Activated CD4-positive, alpha-beta T cell treated with anti-CD3 and anti-CD28 coated beads for 1 hour (primary cell): ENCODE measurements around the gene KIAA0930.

ENCODE experiments used
- DNase-seq: peaks from one replicate; pipeline ENCODE4 v3.0.0-alpha.2; 2020

Gene KIAA0930

DNA sequence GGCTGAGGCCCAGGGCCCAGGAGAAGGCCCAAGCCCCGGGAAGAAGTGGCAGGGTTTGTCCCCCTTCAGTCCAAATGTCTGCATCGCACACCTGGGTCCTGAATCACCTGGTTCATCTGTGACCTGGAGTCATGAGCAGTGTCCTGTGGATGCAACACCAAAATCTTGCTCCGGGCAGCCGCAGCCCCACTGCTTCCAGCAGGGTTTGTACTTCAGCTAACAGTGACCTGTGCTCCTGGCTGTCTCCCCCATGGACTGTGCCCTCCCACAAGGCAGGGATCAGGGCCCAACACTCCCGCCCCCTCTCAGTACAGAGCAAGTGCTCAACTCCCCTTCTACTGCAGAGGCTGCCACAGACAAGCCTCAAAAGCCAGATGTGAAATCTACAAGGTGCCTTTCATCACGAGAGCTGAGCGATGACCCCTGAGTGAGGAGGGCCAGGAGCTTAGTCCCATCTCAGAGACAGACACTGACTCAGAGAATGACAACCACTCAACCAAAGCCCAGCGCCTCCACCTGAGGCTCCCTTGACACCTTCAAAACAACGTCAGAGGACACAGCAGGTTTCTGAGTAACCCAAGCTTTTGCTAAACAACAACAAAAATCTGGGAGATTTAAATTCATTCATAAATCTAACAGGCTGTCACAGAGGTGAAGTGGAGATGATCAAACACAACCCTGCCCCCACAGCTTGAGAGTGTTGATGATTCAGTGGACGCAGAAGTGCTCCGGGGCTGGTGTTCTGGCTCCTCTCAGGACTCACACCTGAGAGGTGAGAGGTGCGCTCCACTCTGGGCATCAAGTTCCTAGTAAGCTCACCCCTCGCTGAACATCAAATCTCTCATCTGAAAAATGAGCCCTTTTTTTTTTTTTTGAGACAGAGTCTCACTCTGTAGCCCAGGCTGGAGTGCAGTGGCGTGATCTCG is 3.4 kb downstream of the KIAA0930 start:
- no peak for DNase-seq

DNA sequence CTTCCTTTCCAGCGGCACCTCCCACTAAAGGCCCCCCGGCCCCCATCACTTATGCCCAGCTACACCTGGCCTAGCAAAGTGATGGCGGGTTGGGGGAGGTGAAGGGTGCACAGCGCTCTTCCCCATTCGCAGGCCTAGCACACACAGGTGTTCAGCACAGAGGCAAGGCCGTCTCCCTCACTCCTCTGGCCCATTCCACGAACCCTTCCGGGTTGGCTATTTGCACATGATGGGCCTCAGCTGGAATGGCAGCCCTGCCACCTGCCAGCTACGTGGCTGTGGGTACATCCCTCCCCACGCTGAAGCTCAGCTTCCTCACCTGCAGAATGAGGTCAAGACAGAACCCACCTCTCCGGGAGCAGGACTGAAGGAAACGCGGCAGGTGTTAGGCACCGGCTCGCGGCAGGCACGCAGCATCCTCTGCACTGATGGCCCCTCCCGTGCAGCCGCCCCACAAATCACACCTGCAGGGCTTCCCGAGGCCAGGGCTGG is 4.8 kb downstream of the KIAA0930 start:
- no peak for DNase-seq

DNA sequence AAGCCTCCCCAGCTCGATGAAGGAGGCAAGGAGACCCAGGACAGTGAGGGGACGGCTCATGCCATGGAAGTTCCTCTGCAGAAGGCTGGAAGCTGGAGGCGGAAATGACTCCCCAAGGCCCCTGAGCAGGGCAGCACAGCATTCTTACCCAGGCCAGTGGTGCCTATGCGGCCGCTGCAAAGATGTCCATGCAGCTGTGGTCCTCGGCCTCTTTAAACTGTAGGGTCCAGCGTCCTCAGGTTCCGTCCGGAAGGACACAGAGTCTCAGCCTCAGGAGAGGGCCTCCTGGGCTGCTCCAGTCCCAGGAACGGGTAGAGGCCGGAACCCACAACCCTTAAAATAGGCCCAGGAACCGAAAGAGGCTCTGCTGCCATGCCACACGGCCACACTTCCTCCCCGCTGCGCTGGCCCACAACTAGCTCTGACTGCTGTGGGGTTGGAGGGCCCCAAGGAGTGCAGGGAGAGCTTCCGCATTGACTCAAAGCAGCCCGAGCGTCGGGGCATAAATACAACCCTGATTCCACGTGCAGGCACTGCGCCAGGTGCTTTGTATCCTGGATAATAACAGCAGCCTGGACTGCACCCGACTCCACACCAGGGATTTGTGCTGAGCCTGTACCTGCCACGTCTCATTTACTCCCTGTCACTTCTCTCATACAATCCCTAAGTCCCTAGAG is 5.5 kb downstream of the KIAA0930 start:
- DNase-seq: no peak

DNA sequence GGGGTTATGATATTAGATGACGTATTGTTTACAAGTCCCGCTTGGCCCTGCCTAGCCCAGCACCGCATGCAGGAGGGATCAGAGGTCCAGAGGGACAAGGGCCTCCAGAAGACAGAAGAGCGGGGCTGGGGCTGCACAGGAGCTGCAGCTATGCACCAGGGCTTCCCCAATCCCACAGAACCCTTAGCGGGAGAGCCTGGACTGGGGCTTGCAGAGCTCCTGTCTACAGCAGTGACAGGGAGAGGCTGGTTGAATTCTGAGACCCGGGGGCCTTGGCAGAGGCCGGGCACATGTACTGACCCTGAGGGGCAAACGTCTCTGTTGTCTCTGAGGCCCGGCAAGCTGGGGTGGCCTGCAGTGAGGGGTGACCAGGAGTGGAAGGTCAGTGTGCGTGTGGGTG is 6.9 kb downstream of the KIAA0930 start:
- DNase-seq: no peak

DNA sequence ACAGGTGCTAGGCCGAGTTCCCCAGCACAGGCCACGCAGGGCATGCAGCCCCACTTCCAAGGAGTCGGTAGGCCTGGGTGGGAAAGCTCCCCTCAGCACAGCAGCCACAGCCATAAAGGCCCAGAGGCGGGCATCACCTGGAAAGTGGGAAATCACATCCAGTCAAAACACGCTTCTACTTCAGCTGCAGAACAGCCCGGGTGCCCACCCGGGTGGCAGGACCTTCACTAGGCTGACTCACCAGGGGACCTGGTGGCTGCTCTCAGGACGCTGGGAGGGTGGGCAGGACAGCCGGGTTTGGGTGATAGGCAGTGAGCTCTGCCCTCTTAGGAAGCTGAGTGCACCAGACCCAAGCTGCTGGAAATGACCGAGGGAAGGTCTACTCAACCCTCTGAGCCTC is 7.3 kb downstream of the KIAA0930 start:
- no peak for DNase-seq

DNA sequence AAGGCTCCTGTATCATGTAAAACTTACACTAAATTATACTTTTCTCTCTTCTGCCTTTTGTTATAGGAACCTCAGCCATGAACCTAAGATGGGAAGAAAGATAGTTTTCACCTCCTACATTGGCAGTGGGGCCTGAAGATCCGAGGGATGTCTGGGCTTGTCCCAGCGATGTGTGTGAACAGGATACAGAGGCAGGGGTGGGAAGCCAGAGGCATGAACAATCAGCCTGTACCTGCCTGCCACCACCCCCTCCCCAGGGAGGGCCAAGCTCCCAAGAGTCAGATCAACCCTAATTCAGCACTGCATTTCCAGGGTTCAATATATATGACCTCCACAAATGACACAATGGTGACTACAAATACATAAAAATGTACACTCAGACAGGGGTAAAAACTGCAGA is 9.4 kb downstream of the KIAA0930 start:
- no peak for DNase-seq

DNA sequence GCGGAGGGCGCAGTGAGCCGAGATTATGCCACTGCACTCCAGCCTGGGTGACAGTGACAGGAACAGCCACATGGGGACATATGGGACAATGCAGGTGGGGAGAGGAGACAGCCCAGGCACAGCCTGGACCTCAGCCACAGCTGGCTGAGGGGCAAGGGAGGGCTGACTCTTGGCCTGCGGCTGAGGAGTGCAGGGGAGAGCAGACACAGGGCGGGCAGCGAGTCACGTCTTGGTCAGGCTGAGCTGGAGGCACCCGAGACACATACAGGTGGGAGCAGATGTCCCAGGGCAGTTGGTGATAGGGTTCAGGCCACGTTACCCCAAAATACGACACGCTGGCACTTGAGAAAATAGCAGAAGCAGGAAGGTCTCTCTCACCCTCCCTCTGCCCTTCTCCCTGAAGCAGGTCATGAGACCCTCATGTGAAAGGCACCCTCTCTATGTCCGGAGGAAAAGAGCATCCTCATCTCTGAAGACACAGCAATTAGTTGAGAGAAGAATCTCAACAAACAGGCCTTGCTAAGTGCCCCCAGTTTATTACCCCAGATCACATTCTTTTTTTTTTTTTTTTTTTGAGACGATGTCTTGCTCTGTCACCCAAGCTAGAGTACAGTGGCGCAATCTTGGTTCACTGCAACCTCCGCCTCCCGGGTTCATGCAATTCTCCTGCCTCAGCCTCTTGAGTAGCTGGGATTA is 10.5 kb downstream of the KIAA0930 start:
- no peak for DNase-seq

DNA sequence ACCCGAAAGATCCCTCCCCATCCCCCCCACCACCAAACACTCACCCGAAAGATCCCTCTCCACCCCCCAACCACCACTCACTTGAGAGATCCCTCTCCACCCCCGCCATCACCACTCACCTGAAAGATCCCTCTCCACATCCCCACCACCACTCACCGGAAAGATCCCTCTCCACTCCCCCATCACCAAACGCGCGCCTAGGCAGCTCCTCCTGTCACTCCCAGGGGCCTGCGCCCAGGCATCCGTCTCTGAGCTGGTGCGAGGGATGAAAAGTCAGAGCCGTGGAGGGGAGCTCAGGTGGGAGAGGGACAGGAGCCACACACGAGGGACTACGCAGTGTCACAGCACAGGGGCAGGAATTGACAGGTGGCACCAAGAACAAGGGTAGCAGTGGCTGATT is 11.5 kb downstream of the KIAA0930 start:
- no peak for DNase-seq

DNA sequence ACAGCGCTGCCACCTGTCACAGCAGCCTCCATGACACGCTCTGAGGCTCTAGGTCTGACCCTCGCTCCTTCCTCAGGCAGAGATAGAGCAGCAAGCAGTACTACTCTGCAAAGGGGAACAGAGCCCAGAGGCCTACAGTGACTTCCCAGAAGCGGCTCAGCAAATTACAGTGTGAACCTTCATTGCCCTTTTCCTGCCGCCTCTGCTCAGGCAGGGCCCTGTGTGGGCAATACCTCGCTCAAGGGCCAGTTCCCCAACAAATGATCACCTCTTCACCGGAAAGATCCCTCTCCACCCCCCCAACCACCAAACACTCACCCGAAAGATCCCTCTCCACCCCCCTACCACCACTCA is 12.3 kb downstream of the KIAA0930 start:
- DNase-seq: no peak

DNA sequence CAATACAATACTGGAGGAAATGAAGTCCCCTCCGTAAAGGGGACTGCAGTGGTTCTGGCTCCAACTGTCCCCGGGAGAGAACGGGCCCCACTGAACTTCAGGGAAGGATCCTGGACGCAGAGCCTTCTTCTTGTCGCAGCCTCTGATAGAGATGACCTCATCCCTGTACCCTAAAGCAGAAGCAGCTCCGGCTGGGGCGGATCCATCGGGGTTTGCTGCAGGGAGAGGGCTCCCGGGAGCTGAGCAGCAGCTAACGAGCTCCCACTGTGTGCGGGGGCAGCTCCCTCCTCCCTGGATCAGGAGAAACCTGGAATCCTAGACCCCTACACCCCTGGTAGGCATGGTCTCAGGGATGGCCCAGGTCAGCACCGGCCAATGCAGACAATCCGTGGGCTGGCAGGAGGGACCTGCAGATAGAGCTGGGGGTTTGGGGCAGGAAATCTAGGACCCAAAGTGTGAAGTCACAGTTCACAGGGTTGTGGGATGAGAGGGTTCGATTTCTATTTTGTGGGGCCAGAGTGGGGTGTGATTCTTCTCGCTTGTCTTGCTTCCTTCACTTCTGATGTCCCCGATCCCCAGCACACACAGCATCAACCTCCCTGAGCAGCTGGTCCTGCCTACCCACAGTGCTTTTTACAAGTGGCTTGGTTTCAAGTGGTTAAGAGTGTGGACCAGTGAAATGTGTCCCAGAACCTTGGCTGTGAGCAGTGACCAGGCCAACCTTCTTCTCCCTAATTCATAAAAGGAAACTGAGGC is 12.9 kb downstream of the KIAA0930 start:
- DNase-seq: no peak

DNA sequence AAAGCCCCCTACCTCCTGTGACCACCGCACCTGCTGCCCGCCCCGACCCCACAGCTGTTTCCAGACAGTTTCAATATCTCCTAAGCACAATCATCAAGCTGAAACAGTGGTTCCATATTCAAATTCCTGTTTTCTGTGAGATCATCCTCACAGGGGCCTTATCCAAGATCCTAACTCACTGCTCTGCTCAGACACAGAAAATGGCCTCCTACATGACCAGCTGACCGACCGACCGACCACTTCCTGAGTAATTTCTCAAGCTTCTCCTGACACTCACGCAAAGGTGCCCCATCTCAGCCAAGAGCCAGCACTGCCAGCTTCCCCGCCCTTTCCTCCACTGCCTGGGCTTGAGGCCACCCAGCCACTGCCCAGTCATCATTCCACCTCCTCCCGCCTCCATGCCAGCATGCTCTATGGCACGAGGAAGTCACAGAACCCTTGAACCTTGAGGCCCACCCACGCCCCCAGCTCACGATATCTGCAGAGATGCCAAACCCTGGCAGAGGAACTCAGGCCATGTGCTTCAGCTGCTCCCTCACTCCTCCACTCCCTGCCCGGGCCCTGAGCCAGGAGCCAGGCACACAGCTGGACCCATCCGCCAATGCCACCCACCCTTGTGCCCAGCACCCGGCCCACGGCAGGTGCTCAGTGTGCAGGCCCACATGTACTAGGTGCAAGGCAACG is 14.0 kb downstream of the KIAA0930 start:
- no peak for DNase-seq

DNA sequence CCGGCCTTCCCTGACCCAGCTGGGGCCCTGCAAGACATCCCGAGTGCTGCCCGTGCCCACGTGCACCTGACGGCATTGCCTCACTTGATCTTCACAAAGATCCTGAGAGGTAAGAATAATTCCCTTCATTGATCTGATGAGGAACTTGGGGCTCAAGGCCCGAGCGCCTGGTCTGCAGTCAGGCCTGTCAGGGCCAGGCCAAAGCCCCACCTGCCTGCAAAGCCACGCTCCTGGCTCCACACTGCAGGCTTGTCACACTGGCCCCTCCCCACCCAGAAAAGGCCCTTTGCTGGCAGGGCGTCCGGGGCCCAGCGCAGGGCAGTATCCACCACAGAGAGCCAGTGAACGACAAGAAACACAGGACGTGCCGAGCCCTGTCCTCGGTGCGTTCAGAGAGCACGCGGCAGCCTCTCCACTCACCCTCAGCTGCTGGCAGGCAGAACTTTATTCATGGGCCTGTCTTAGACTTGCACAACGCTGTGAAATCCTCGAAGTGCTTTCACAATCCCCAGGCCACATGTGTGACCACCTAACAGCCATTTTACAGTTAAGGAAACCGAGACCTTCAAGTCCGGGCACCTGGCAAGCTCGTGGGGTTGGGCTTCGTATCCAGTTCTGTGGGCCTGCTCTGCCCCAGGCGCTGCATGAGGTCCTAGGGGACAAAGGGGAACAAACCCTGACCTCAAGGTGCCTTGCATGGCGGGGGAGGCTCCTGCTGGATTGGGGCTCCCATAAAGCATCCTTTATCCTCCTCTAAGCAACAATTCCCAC is 14.8 kb downstream of the KIAA0930 start:
- DNase-seq: no peak

DNA sequence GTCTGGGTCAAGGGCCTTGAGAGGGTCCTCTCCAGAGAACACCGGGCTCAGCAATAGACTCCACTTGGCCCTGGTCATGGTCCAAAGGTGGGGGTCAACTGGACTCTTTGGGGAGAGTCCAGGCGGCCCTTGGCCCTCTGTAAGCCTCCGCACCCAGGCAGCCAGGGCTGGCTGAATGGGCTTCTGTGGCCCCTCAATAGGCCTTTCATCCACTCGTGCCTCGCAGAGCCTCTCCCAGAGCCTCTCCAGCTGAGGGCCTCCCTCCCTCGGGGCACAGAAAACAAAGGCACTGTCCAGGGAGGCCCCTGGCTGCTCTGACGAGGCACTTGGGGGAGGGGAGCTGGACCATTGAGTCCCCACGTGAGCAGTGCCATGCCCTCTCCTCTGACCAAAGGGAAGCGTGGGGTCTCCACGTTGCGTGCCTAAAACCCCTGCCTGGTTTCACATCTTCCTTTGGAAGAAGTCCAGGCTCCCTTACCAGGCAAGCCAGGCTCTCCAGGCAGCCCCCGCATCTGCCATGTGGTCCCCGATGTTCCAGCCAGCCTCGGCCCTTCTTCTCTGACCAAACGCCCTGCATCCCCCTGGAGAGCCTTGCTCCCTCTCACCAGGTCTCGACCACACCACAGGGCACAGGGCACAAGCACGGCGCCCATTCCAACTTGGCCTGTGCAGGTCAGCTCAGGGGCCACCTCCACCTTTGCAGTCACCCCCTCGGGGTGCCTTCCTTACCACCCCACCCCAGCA is 15.5 kb downstream of the KIAA0930 start:
- DNase-seq: no peak

DNA sequence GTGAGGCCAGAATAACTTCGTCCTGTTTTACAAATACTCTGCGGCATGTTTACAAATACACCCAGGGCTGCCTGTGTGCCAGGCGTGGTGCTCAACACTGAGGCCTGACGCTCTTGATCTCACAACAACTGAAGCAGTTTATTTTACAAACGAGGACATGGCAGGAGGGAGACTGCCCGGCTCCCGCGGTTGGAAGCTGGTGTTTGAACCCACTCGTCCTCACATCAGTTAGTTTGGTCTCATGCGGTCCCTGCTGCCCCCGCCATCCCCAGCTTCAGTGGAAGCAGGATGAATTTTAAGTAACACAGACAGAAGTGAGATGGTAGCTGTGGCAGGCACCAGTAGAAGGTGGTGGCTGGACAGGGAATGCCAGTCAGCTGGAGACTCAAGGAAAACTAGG is 16.4 kb downstream of the KIAA0930 start:
- no peak for DNase-seq

DNA sequence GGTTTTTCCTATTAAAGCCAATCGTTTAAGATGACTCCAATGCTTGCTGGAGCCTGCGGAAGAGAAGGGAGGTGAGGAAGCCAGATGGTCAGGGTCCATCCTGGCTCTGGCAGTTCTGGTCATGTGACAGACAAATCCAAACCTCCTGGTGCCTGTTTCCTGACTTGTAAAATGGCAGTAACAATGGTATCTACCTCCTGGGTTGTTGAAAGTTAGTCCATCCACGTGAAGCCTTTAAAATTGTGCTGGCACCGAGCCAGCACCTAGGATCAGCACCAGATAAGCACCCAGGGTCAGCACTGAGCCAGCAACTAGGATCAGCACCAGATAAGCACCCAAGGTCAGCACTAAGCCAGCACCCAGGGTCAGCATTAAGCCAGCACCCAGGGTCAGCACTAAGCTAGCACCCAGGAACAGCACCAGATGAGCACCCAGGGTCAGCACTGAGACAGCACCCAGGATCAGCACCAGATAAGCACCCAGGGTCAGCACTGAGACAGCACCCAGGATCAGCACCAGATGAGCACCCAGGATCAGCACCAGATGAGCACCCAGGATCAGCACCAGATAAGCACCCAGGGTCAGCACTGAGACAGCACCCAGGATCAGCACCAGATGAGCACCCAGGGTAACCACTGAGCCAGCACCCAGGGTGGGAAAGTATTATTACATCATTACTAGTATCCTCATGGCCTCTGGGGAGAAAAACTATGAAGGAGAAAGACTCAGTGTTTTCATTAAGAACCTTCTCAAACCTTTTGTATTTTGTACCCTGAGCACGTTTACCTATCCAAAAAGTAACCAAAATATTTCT is 17.2 kb downstream of the KIAA0930 start:
- no peak for DNase-seq

DNA sequence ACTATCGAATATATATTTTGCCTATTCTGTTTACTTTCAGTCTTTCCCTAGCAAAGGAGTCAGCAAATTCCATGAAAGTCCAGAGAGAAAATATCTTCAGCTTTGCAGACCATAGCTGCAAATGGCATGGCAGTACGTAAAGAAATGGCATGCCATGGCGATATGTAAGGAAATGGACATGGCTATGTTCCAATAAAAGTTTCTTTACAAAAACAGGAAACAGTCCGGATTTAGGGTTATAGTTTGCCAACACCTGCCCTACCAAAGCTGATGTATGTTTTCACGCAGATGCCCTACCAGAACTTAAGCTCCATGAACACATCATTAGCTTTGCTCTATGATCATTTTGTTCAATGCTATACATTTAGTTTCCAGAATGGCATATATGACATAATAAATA is 19.5 kb downstream of the KIAA0930 start:
- DNase-seq: no peak

DNA sequence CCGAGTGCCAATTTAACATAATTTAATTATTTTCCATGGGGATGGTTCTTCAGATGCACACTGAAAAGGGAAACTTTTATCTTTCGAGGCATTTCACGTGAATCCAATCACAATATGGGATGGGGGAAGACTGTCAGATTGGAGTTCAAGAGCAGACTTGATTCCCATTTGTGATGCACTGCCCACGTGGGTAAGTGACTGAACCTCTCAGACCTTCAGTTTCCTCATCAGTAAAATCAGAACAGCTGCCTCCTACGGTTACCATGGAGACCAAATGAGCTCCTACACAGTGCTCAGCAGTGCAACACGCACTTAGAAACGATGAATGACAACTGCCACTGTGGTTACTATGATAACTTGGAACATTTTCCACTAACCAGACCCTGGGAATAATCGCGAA is 21.7 kb downstream of the KIAA0930 start:
- no peak for DNase-seq

DNA sequence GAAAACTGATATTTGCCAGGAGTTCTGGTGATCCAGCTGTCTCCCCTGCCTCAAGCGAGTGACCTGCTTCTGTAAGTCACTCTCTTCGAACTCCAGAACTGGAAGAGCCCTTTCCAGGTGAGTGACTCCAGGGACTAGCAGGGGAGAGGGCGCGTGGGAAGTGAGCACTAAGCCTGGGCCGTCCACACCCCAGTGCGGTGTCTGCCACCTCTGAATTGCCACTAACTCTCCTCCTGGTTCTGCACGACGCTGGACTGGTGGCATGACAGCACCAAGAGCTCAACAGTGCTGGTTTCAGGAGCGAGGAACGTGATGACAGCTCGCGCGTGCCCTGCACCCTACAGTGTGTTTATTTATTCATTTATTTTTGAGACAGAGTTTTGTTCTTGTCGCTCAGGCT is 22.9 kb downstream of the KIAA0930 start:
- DNase-seq: no peak

DNA sequence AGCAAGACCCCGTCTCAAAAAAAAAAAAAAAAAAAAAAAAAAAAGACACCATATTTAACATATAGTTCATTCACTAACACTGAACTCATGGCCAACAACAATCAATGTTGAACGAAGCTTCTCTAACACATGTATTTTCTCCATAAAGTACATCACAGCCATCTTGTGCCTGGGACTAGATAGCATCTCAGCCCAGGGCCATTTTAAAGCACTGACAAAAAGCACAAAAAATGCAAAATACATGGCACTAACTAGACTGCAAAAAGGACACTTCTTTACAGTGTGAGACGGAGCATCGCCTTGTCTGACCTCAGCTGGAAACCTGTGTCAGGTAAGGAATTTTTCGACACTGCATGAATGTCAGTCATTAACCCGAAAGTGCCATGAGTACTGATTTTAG is 23.3 kb downstream of the KIAA0930 start:
- no peak for DNase-seq
